GM12878 (cell line): ENCODE measurements around the gene HK1. TPM values are rescaled to one million over a fixed set of nuclear protein-coding genes. Genes with fewer than 3 reads are reported as not detected.

ENCODE experiments used
- ATAC-seq: fragments of 200-7000 bp; cut with Tn5 transposase; 3 replicates; pipeline ENCODE4 v1.9.1; 2020; ENCODE audit warnings: mild to moderate bottlenecking, moderate library complexity
- BruUV-seq: library from RNA; stranded (reverse); fragments of 400-500 nt; replicated peaks from 2 replicates; lab custom pipeline; 2021; lab: Mats Ljungman, UMichigan
- CTCF ChIA-PET: fragments of 300-600 bp; sonication (Branson Sonifier 250); formaldehyde crosslinking; extraction: SDS; loops from one replicate; lab custom pipeline; 2021; ENCODE audit warnings: inconsistent platforms; lab: Yijun Ruan, JAX
- POLR2A ChIA-PET: fragments of 350-600 bp; formaldehyde crosslinking; extraction: SDS; loops from one replicate; lab custom pipeline; 2021; ENCODE audit warnings: inconsistent platforms; lab: Charles Lee
- RAD21 ChIA-PET: fragments of 300-600 bp; sonication (Branson Sonifier 250); formaldehyde crosslinking; loops from one replicate; lab custom pipeline; 2023; ENCODE audit warnings: antibody characterized with exemption; ENCODE audit not compliant: unreplicated experiment; lab: Charles Lee
- SMC1A ChIA-PET: fragments of 300-600 bp; sonication (Branson Sonifier 250); formaldehyde crosslinking; loops from one replicate; lab custom pipeline; 2023; ENCODE audit not compliant: unreplicated experiment, uncharacterized antibody; lab: Charles Lee
- DNase-seq: peaks from one replicate; pipeline ENCODE4 v3.0.0-alpha.2; 2011; ENCODE audit warnings: low read depth, low spot score
- FAIRE-seq: peaks from 3 replicates; lab custom pipeline; 2011; peaks lifted over from hg19 to GRCh38; lab: Jason Lieb, UNC
- H2AFZ ChIP-seq: 2 replicates; pipeline ENCODE4 v1.6.0; 2011; ENCODE audit warnings: low read depth, low read length, control low read depth; ENCODE audit not compliant: control insufficient read depth
- H3K27ac ChIP-seq: 2 replicates; pipeline ENCODE4 v1.5.1; 2011; ENCODE audit warnings: control low read depth; ENCODE audit not compliant: control insufficient read depth, insufficient read depth
- H3K27me3 ChIP-seq, 2 experiments: replicated peaks in 1 of 2; 2 replicates each; pipeline versions ENCODE4 v1.6.0 to v1.6.1; 2011; ENCODE audit warnings: low read length in 1 of 2; ENCODE audit not compliant: control insufficient read depth in 2 of 2, insufficient read depth in 2 of 2
- H3K36me3 ChIP-seq, 2 experiments: 2 replicates each; pipeline ENCODE4 v1.5.1; 2011; ENCODE audit warnings: low read length in 1 of 2; ENCODE audit not compliant: control insufficient read depth in 2 of 2, insufficient read depth in 2 of 2
- H3K4me1 ChIP-seq: 2 replicates; pipeline ENCODE4 v1.6.1; 2011; ENCODE audit warnings: mild to moderate bottlenecking, low read length, moderate library complexity, mixed read lengths; ENCODE audit not compliant: control insufficient read depth, insufficient read depth
- H3K4me2 ChIP-seq: 2 replicates; pipeline ENCODE4 v1.6.0; 2011; ENCODE audit warnings: control low read depth; ENCODE audit not compliant: control insufficient read depth, insufficient read depth
- H3K4me3 ChIP-seq: fragments of 200-600 bp; sonication (generic); 2 replicates; pipeline ENCODE4 v1.5.1; 2016
- H3K79me2 ChIP-seq: 2 replicates; pipeline ENCODE4 v1.6.0; 2011; ENCODE audit warnings: low read length; ENCODE audit not compliant: control insufficient read depth, insufficient read depth
- H3K9ac ChIP-seq: 2 replicates; pipeline ENCODE4 v1.8.0; 2011; ENCODE audit warnings: low read length, control low read depth, mixed read lengths; ENCODE audit not compliant: control insufficient read depth, insufficient read depth
- H3K9me3 ChIP-seq: replicated peaks from 3 replicates; pipeline ENCODE4 v1.5.1; 2011; ENCODE audit warnings: mild to moderate bottlenecking, low read length; ENCODE audit not compliant: control insufficient read depth, insufficient read depth
- H4K20me1 ChIP-seq: 2 replicates; pipeline ENCODE4 v1.6.0; 2011; ENCODE audit not compliant: control insufficient read depth, insufficient read depth
- CBFB ChIP-seq: IDR thresholded peaks from 2 replicates; pipeline ENCODE4 v1.6.1; 2016; ENCODE audit warnings: antibody characterized with exemption, low read depth
- LARP7 ChIP-seq: fragments of 450-650 bp; IDR thresholded peaks from 2 replicates; pipeline ENCODE4 v1.6.1; 2017; ENCODE audit warnings: mild to moderate bottlenecking
- MLLT1 ChIP-seq: fragments of 450-650 bp; IDR thresholded peaks from 2 replicates; pipeline ENCODE4 v1.6.1; 2016; ENCODE audit warnings: mild to moderate bottlenecking
- POU2F2 ChIP-seq: IDR thresholded peaks from 3 replicates; pipeline ENCODE4 v1.6.1; 2011; ENCODE audit warnings: low read depth, mild to moderate bottlenecking, low read length, borderline replicate concordance
- RUNX3 ChIP-seq: IDR thresholded peaks from 2 replicates; pipeline ENCODE4 v1.6.1; 2012; ENCODE audit warnings: low read length, inconsistent platforms
- SMARCA5 ChIP-seq: fragments of 450-650 bp; IDR thresholded peaks from 2 replicates; pipeline ENCODE4 v1.6.1; 2017; ENCODE audit warnings: mild to moderate bottlenecking
- STAT1 ChIP-seq: fragments of 450-650 bp; conservative IDR thresholded peaks from 2 replicates; pipeline ENCODE4 v1.6.1; 2014; ENCODE audit warnings: antibody characterized with exemption, mild to moderate bottlenecking
- TARDBP ChIP-seq: IDR thresholded peaks from 2 replicates; pipeline ENCODE4 v1.6.1; 2016; ENCODE audit warnings: borderline replicate concordance
- ZNF274 ChIP-seq: IDR thresholded peaks from one replicate; pipeline ENCODE4 v1.8.0; 2011; ENCODE audit not compliant: insufficient read length, insufficient read depth
- ZZZ3 ChIP-seq: IDR thresholded peaks from 2 replicates; pipeline ENCODE4 v1.6.1; 2011; ENCODE audit warnings: low read depth; ENCODE audit not compliant: control insufficient read depth, insufficient read length
- WGBS: methylation state at CpG from one replicate; pipeline ENCODE4 v1.1.6; 2016; ENCODE audit warnings: low lambda C conversion rate; ENCODE audit not compliant: insufficient replicate concordance, insufficient coverage; ENCODE audit errors: missing lambda C conversion rate; 5-methylcytosine and 5-hydroxymethylcytosine counted together
- in situ Hi-C: fragments of 300-500 bp; cut with MboI; formaldehyde crosslinking; loops from 9 replicates; pipeline ENCODE4 v1.14.3; 2018; ENCODE audit warnings: mixed read lengths
- intact Hi-C: fragments of 100-400 bp; cut with micrococcal nuclease; formaldehyde crosslinking; loops from one replicate; pipeline ENCODE4 v1.14.2; 2022; ENCODE audit not compliant: unreplicated experiment
- polyA plus RNA-seq, 11 experiments: library from polyadenylated mRNA; depleted of rRNA in 4 of 11; unstranded in 6 of 11; stranded (reverse) in 5 of 11; fragments of >200 nt; fragmentation: Nextera tagmentation in 4 of 11; fragmentation: Illumina TruSeq in 1 of 11; extraction: Ambion mirVana in 4 of 11; extraction: Trizol in 1 of 11; gene quantifications; 1 replicate in 1 of 11; 2 replicates in 10 of 11; pipeline versions ENCODE4 v1.2.1 to v1.2.3, GENCODE V29; 2011 to 2016; ENCODE audit warnings: inconsistent platforms in 2 of 11, missing spikeins in 2 of 11, low read depth in 1 of 11
- total RNA-seq, 4 experiments: library from RNA; depleted of rRNA in 3 of 4; stranded (reverse); fragments of >200 nt in 3 of 4; fragmentation: Illumina TruSeq in 1 of 4; extraction: Trizol in 1 of 4; gene quantifications; 2 replicates each; pipeline versions ENCODE4 v1.2.1 to v1.2.3, GENCODE V29; 2013 to 2021
- TF ChIP-seq, protein P1 (sequence below): fragments of 150-350 bp; IDR thresholded peaks from 2 replicates; pipeline ENCODE4 v1.6.1; 2016; ENCODE audit warnings: low read depth, low read length
- TF ChIP-seq, protein P2 (sequence below): fragments of 450-650 bp; IDR thresholded peaks from 2 replicates; pipeline ENCODE4 v1.6.1; 2017; ENCODE audit warnings: low read depth, mild to moderate bottlenecking, moderate library complexity

The HK1 gene
- total and polyA plus RNA-seq, 10 of the 15 experiments (the other 5 are each of a cell fraction or from before 2014, with no cell fraction given) = 3.4 to 77.3 (median 46.6) TPM

DNA sequence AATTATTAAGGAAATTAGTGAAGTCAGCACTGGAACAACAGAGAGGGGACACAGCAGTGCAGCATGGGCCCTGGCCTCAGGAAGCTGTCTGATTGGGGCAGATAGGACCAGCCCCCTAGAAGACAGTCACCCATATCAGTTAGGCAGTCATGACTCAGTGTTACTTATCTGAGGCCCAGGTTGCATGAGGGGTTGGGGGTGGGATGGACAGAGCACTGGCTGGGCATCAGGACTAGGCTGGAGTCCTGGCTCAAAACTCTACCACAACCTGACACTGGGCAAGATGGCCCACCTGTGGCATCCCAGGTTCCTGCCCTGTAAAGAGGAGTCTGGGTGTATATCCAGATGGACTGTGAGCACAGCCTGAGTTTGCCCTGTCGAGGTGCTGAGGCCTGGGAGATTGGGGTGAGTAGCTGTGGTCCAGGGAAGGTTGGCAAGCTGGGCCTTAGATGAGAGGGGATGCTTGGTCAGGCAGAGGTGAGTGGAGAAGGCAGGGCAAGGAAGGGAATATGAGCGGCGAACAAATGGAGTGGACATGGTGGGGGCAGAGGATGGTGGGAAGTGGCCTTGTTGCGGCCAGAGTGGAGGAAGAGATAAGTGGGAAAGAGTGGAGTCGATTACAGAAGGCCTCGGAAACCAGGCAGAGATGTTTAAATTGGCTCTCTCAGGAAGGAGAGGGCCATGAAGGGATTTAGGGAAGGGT, 37.5 kb downstream of the HK1 start (continued):
- TF ChIP-seq, protein P1, sequence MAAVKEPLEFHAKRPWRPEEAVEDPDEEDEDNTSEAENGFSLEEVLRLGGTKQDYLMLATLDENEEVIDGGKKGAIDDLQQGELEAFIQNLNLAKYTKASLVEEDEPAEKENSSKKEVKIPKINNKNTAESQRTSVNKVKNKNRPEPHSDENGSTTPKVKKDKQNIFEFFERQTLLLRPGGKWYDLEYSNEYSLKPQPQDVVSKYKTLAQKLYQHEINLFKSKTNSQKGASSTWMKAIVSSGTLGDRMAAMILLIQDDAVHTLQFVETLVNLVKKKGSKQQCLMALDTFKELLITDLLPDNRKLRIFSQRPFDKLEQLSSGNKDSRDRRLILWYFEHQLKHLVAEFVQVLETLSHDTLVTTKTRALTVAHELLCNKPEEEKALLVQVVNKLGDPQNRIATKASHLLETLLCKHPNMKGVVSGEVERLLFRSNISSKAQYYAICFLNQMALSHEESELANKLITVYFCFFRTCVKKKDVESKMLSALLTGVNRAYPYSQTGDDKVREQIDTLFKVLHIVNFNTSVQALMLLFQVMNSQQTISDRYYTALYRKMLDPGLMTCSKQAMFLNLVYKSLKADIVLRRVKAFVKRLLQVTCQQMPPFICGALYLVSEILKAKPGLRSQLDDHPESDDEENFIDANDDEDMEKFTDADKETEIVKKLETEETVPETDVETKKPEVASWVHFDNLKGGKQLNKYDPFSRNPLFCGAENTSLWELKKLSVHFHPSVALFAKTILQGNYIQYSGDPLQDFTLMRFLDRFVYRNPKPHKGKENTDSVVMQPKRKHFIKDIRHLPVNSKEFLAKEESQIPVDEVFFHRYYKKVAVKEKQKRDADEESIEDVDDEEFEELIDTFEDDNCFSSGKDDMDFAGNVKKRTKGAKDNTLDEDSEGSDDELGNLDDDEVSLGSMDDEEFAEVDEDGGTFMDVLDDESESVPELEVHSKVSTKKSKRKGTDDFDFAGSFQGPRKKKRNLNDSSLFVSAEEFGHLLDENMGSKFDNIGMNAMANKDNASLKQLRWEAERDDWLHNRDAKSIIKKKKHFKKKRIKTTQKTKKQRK = no peak
- TF ChIP-seq STAT1 = no peak
- TF ChIP-seq, all 136 proteins: peak for 0

DNA sequence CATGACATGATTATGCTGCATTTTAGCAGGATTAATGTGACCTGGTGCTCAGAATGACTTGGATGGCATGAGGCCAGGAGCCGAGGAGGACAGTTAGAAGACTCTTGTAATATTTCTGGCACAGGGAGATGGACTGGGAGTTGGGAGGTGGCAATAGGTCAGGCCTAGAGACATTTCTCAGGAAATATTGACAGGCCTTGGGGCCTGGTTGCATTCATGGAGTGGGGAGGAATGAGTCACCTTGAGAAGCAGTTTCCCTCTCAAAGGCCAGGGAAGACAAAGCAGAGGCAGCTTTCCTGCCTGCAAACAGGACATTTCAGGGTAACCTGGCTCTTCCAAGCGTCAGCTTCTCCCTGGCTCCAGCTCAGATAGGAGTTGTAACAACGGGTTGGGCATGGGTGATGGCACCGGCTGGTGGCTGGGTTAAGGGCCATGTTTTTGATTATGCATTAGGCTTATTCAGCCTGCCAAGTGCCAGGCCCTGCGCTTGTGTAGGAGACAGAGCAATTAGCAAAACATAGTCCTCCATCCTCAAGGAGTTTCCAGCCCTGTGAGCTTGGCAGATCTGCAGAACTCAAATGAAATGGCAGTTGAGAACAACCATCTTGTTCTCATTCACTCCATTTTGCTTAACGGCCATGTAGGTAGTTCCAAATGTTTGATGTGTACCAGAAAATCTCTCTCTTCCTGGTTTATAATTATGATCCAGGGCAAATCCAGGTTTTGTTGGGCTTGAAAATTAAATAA, 38.2 kb downstream of the HK1 start:
- DNase-seq = no peak
- peaks cover 29% of the 10 kb centered on the region for H3K79me2 ChIP-seq
- intact Hi-C loops (loop anchor here (10.0 kb wide), 1 partner anchor 322 kb away; no protein-coding TSS in a partner anchor), in situ Hi-C loops (no loop called here)
- peaks cover 18% of the 10 kb centered on the region for H3K4me1 ChIP-seq
- SMC1A ChIA-PET = interaction anchor here (0.6 to 4.6 kb wide), 3 partner anchors 11 to 883 kb away, joined by 3 to 24 read pairs (median 4); no protein-coding TSS in a partner anchor
- H3K9me3 ChIP-seq = no peaks in the 10 kb centered on the region
- RAD21 ChIA-PET = interaction anchor here (1.3 to 1.8 kb wide), 4 partner anchors 11 to 308 kb away, joined by 3 to 9 read pairs (median 5); no protein-coding TSS in a partner anchor
- 94% methylated on average over 6 of the region's 6 CpGs for WGBS
- no peak overlapping the region for H3K9ac ChIP-seq
- H3K4me3 ChIP-seq = no peak overlapping the region
- no peaks in the 10 kb centered on the region; a peak in 1 of 4 replicates for H3K36me3 ChIP-seq
- CTCF ChIA-PET = interaction anchor here (0.6 to 3.8 kb wide), 6 partner anchors 9 to 312 kb away, joined by 3 to 23 read pairs (median 4); no protein-coding TSS in a partner anchor
- H3K27ac ChIP-seq = no peak overlapping the region
- no peaks in the 10 kb centered on the region for H3K27me3 ChIP-seq
- POLR2A ChIA-PET = interaction anchor here (1.5 to 4.2 kb wide), 2 partner anchors 11 to 88 kb away, joined by 3 to 27 read pairs; no protein-coding TSS in a partner anchor
- peaks cover 4% of the 10 kb centered on the region for H4K20me1 ChIP-seq
- BruUV-seq = no TSS peak
- no peak for ATAC-seq
- no peak for FAIRE-seq
- no peak overlapping the region for H3K4me2 ChIP-seq
- no peak overlapping the region for H2AFZ ChIP-seq
- no peak for TF ChIP-seq LARP7
- no peak for TF ChIP-seq POU2F2
- TF ChIP-seq, protein P2, sequence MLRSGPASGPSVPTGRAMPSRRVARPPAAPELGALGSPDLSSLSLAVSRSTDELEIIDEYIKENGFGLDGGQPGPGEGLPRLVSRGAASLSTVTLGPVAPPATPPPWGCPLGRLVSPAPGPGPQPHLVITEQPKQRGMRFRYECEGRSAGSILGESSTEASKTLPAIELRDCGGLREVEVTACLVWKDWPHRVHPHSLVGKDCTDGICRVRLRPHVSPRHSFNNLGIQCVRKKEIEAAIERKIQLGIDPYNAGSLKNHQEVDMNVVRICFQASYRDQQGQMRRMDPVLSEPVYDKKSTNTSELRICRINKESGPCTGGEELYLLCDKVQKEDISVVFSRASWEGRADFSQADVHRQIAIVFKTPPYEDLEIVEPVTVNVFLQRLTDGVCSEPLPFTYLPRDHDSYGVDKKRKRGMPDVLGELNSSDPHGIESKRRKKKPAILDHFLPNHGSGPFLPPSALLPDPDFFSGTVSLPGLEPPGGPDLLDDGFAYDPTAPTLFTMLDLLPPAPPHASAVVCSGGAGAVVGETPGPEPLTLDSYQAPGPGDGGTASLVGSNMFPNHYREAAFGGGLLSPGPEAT = no peak
- no peak for TF ChIP-seq MLLT1
- TF ChIP-seq TARDBP = no peak
- no peak for TF ChIP-seq SMARCA5
- no peak for TF ChIP-seq CBFB
- TF ChIP-seq RUNX3 = no peak
- TF ChIP-seq ZNF274 = no peak
- no peak for TF ChIP-seq ZZZ3
